Karpas-422 (cell line): ENCODE data around the gene CNTN1. TPM values are rescaled to one million over a fixed set of nuclear protein-coding genes. Genes with fewer than 3 reads are reported as not detected.

Experiments
- DNase-seq: peaks from one replicate; pipeline ENCODE4 v3.0.0-alpha.2; 2015
- H2AFZ ChIP-seq: fragments of 200-600 bp; sonication (generic); 2 replicates; pipeline ENCODE4 v1.6.1; 2014; ENCODE audit warnings: antibody characterized with exemption, low read length, mixed read lengths
- H3K27ac ChIP-seq: fragments of 200-600 bp; sonication (generic); 2 replicates; pipeline ENCODE4 v1.5.1; 2014; ENCODE audit warnings: mild to moderate bottlenecking, low read length, moderate library complexity
- H3K27me3 ChIP-seq: fragments of 200-600 bp; sonication (generic); 2 replicates; pipeline ENCODE4 v1.6.1; 2014; ENCODE audit warnings: low read length, mixed read lengths
- H3K36me3 ChIP-seq: fragments of 200-600 bp; sonication (generic); 2 replicates; pipeline ENCODE4 v1.6.1; 2014; ENCODE audit warnings: low read length, mixed read lengths; ENCODE audit not compliant: insufficient read depth
- H3K4me1 ChIP-seq: fragments of 200-600 bp; sonication (generic); 2 replicates; pipeline ENCODE4 v1.6.1; 2014; ENCODE audit warnings: mild to moderate bottlenecking, low read length, mixed read lengths
- H3K4me2 ChIP-seq: fragments of 200-600 bp; sonication (generic); 2 replicates; pipeline ENCODE4 v1.6.1; 2014; ENCODE audit warnings: low read length, low read depth, mild to moderate bottlenecking; ENCODE audit not compliant: poor library complexity, severe bottlenecking
- H3K4me3 ChIP-seq: fragments of 200-600 bp; sonication (generic); 2 replicates; pipeline ENCODE4 v1.5.1; 2014; ENCODE audit warnings: mild to moderate bottlenecking, antibody characterized with exemption, low read length, mixed read lengths
- H3K79me2 ChIP-seq: fragments of 200-600 bp; sonication (generic); 2 replicates; pipeline ENCODE4 v1.6.1; 2014; ENCODE audit warnings: mild to moderate bottlenecking, low read length, mixed read lengths
- H3K9ac ChIP-seq: fragments of 200-600 bp; sonication (generic); 2 replicates; pipeline ENCODE4 v1.6.0; 2014; ENCODE audit warnings: low read length
- H3K9me2 ChIP-seq: fragments of 200-600 bp; sonication (generic), shearing (Covaris generic); replicated peaks from 2 replicates; pipeline ENCODE4 v1.6.0; 2014; ENCODE audit warnings: mild to moderate bottlenecking, low read length, moderate library complexity; ENCODE audit not compliant: insufficient read depth
- H3K9me3 ChIP-seq: fragments of 300-700, 200-600 bp; sonication (generic); 2 replicates; pipeline ENCODE4 v1.6.1; 2014; ENCODE audit warnings: low read length, mixed read lengths
- H4K20me1 ChIP-seq: fragments of 200-600 bp; sonication (generic); 2 replicates; pipeline ENCODE4 v1.6.1; 2014; ENCODE audit warnings: mild to moderate bottlenecking, antibody characterized with exemption, low read length, low read depth; ENCODE audit not compliant: insufficient read depth
- total RNA-seq: library from RNA; depleted of rRNA; stranded (reverse); fragments of >200 nt; shearing (Covaris generic); gene quantifications from 2 replicates; pipeline ENCODE4 v1.2.3, GENCODE V29; 2014; ENCODE audit warnings: low replicate concordance

The CNTN1 gene
- total RNA-seq, 1 experiment from 2014 or later = not detected

GRCh38 chr12:40889329-40889728, 197.1 kb downstream of the CNTN1 start:
- Histone ChIP-seq H3K9ac (no peak overlapping the region), H3K27ac (no peak overlapping the region), H3K4me1 (no peaks in the 10 kb centered on the region), H2AFZ (no peak overlapping the region), H3K4me2 (no peak overlapping the region), H3K9me3 (no peaks in the 10 kb centered on the region), H3K4me3 (no peak overlapping the region), H4K20me1 (no peaks in the 10 kb centered on the region), H3K9me2 (no peaks in the 10 kb centered on the region), H3K36me3 (no peaks in the 10 kb centered on the region), H3K27me3 (no peaks in the 10 kb centered on the region), H3K79me2 (no peaks in the 10 kb centered on the region)
- no peak for DNase-seq

GRCh38 chr12:40892528-40892927, 200.3 kb downstream of the CNTN1 start:
- Histone ChIP-seq H3K9me2 (no peaks in the 10 kb centered on the region), H3K27ac (no peak overlapping the region), H4K20me1 (no peaks in the 10 kb centered on the region), H3K4me2 (no peak overlapping the region), H3K36me3 (no peaks in the 10 kb centered on the region), H3K9me3 (no peaks in the 10 kb centered on the region), H3K4me3 (no peak overlapping the region), H3K27me3 (no peaks in the 10 kb centered on the region), H3K9ac (no peak overlapping the region), H3K79me2 (no peaks in the 10 kb centered on the region), H2AFZ (no peak overlapping the region), H3K4me1 (no peaks in the 10 kb centered on the region)
- no peak for DNase-seq

- Histone ChIP-seq H3K27me3 (no peaks in the 10 kb centered on the region), H3K9ac (no peak overlapping the region), H3K9me3 (no peaks in the 10 kb centered on the region), H3K79me2 (no peaks in the 10 kb centered on the region), H2AFZ (no peak overlapping the region), H3K9me2 (no peaks in the 10 kb centered on the region), H3K27ac (no peak overlapping the region), H4K20me1 (no peaks in the 10 kb centered on the region), H3K36me3 (no peaks in the 10 kb centered on the region), H3K4me2 (no peak overlapping the region), H3K4me3 (no peak overlapping the region), H3K4me1 (no peaks in the 10 kb centered on the region)
- DNase-seq = no peak
Observed at GRCh38 chr12:40898505-40898904, 206.3 kb downstream of the CNTN1 start.

GRCh38 chr12:40903040-40903439, 210.8 kb downstream of the CNTN1 start:
- no peak overlapping the region for H3K27ac ChIP-seq
- H2AFZ ChIP-seq = no peak overlapping the region
- H3K79me2 ChIP-seq = no peaks in the 10 kb centered on the region
- no peak overlapping the region for H3K9ac ChIP-seq
- no peaks in the 10 kb centered on the region for H3K9me3 ChIP-seq
- DNase-seq = no peak
- no peak overlapping the region for H3K4me3 ChIP-seq
- H3K4me1 ChIP-seq = no peaks in the 10 kb centered on the region
- no peaks in the 10 kb centered on the region for H3K36me3 ChIP-seq
- no peaks in the 10 kb centered on the region for H3K9me2 ChIP-seq
- no peak overlapping the region for H3K4me2 ChIP-seq
- H4K20me1 ChIP-seq = no peaks in the 10 kb centered on the region
- H3K27me3 ChIP-seq = no peaks in the 10 kb centered on the region

GRCh38 chr12:40907115-40907527, 214.9 kb downstream of the CNTN1 start:
- Histone ChIP-seq H3K4me1 (no peaks in the 10 kb centered on the region), H2AFZ (no peak overlapping the region), H3K9ac (no peak overlapping the region), H3K4me3 (no peak overlapping the region), H3K27me3 (no peaks in the 10 kb centered on the region), H3K79me2 (no peaks in the 10 kb centered on the region), H3K27ac (no peak overlapping the region), H3K9me2 (no peaks in the 10 kb centered on the region), H4K20me1 (no peaks in the 10 kb centered on the region), H3K4me2 (no peak overlapping the region), H3K9me3 (no peaks in the 10 kb centered on the region), H3K36me3 (no peaks in the 10 kb centered on the region)
- no peak for DNase-seq

GRCh38 chr12:40911676-40912075, 219.4 kb downstream of the CNTN1 start:
- no peak overlapping the region for H3K9ac ChIP-seq
- no peaks in the 10 kb centered on the region for H3K9me2 ChIP-seq
- DNase-seq = no peak
- H3K4me2 ChIP-seq = no peak overlapping the region
- H2AFZ ChIP-seq = no peak overlapping the region
- no peaks in the 10 kb centered on the region for H3K36me3 ChIP-seq
- no peaks in the 10 kb centered on the region for H3K79me2 ChIP-seq
- H3K27me3 ChIP-seq = no peaks in the 10 kb centered on the region
- H3K4me3 ChIP-seq = no peak overlapping the region
- no peaks in the 10 kb centered on the region for H4K20me1 ChIP-seq
- no peaks in the 10 kb centered on the region for H3K9me3 ChIP-seq
- no peaks in the 10 kb centered on the region for H3K4me1 ChIP-seq
- no peak overlapping the region for H3K27ac ChIP-seq

GRCh38 chr12:40915172-40915571, 222.9 kb downstream of the CNTN1 start:
- Histone ChIP-seq H3K4me1 (peaks cover 13% of the 10 kb centered on the region), H3K4me2 (no peak overlapping the region), H3K27me3 (no peaks in the 10 kb centered on the region), H3K9me2 (no peaks in the 10 kb centered on the region), H4K20me1 (no peaks in the 10 kb centered on the region), H2AFZ (no peak overlapping the region), H3K36me3 (no peaks in the 10 kb centered on the region), H3K27ac (no peak overlapping the region), H3K4me3 (no peak overlapping the region), H3K9ac (no peak overlapping the region), H3K79me2 (no peaks in the 10 kb centered on the region), H3K9me3 (no peaks in the 10 kb centered on the region)
- no peak for DNase-seq

GRCh38 chr12:40917561-40917960, 225.3 kb downstream of the CNTN1 start:
- no peak for DNase-seq
- H2AFZ ChIP-seq = no peak overlapping the region

More at GRCh38 chr12:40917561-40917960, 225.3 kb downstream of the CNTN1 start:
- Histone ChIP-seq H3K36me3 (no peaks in the 10 kb centered on the region), H3K27ac (no peak overlapping the region), H3K4me2 (peak overlapping the region; percentile 65), H3K9me2 (no peaks in the 10 kb centered on the region), H3K9ac (no peak overlapping the region), H4K20me1 (no peaks in the 10 kb centered on the region), H3K4me1 (peaks cover 13% of the 10 kb centered on the region), H3K79me2 (no peaks in the 10 kb centered on the region), H3K4me3 (no peak overlapping the region), H3K9me3 (no peaks in the 10 kb centered on the region), H3K27me3 (no peaks in the 10 kb centered on the region)
